Posterior vena cava (tissue), 2 donors: ENCODE data around the gene CIAO1. TPM values are rescaled to one million over a fixed set of nuclear protein-coding genes. Genes with fewer than 3 reads are reported as not detected.
"Not testable (repeated sequence)": the region's sequence is repeated elsewhere in the genome, so short reads cannot be mapped to it uniquely, and the experiment has no call there.

ENCODE experiments used
- DNase-seq: peaks from one replicate; pipeline ENCODE4 v3.0.0-alpha.2; 2020; ENCODE audit warnings: low spot score
- intact Hi-C, 2 donors: fragments of 100-400 bp; cut with DNase I; formaldehyde crosslinking; loops; one replicate each; pipeline versions ENCODE4 v1.14.1 to v1.14.2; 2022 to 2023
- total RNA-seq, 2 donors: library from RNA; stranded (reverse); fragmentation: NEBNext Ultra II Directional; extraction: Animal tissue kit (Norgen Biotek cat#: 25700); gene quantifications; one replicate each; pipeline ENCODE4 v1.2.1, GENCODE V29; 2021
- donor health status: DM: yes; HTN: yes; CAD: no.
- donor health status: DM: yes; HTN: yes; CAD: no.

The CIAO1 gene
- total RNA-seq, 2 donors from 2014 or later: 41.9 to 46.4 TPM

GRCh38 chr2:96247009-96247408, 19.0 kb upstream of the CIAO1 start:
- no peak for DNase-seq
- intact Hi-C loops: no loop called here

GRCh38 chr2:96247896-96248295, 18.1 kb upstream of the CIAO1 start:
- intact Hi-C loops: no loop called here
- DNase-seq: no peak

GRCh38 chr2:96248624-96249023, 17.4 kb upstream of the CIAO1 start:
- no peak for DNase-seq
- intact Hi-C loops: no loop called here

- no peak for DNase-seq
- intact Hi-C loops: loop anchor here in 1 of 2 donors (5.0 kb wide), 1 partner anchor 42 kb away; the partner anchor contains the start of gene STARD7
Measured at GRCh38 chr2:96249654-96250053, 16.4 kb upstream of the CIAO1 start.

GRCh38 chr2:96250188-96250587, 15.8 kb upstream of the CIAO1 start:
- DNase-seq: no peak
- intact Hi-C loops: loop anchor here in 1 of 2 donors (5.0 kb wide), 1 partner anchor 43 kb away; the partner anchor contains the start of gene STARD7

GRCh38 chr2:96251721-96252292, 14.2 kb upstream of the CIAO1 start:
- intact Hi-C loops: loop anchor here (1.0 to 5.0 kb wide), 2 partner anchors 16 to 45 kb away; partner anchors contain the start of gene STARD7 (in 1 of the 2)

GRCh38 chr2:96252526-96252925, 13.5 kb upstream of the CIAO1 start:
- no peak for DNase-seq
- intact Hi-C loops: loop anchor here in 1 of 2 donors (5.0 kb wide), 1 partner anchor 45 kb away; the partner anchor contains the start of gene STARD7

More at GRCh38 chr2:96251721-96252292, 14.2 kb upstream of the CIAO1 start:
- DNase-seq: peak; percentile 92

GRCh38 chr2:96253006-96253405, 13.0 kb upstream of the CIAO1 start:
- DNase-seq: no peak
- intact Hi-C loops: loop anchor here in 1 of 2 donors (5.0 kb wide), 1 partner anchor 46 kb away; the partner anchor contains the start of gene STARD7

GRCh38 chr2:96254571-96254970, 11.5 kb upstream of the CIAO1 start:
- intact Hi-C loops: loop anchor here in 1 of 2 donors (5.0 kb wide), 1 partner anchor 47 kb away; the partner anchor contains the start of gene STARD7
- no peak for DNase-seq

- intact Hi-C loops: no loop called here
- DNase-seq: no peak
Measured at GRCh38 chr2:96256611-96257113, 9.4 kb upstream of the CIAO1 start.

- intact Hi-C loops: not testable (repeated sequence)
Measured at GRCh38 chr2:96257744-96258143, 8.3 kb upstream of the CIAO1 start.

GRCh38 chr2:96258166-96259022, 7.6 kb upstream of the CIAO1 start:
- intact Hi-C loops: no loop called here
- DNase-seq: no peak

More at GRCh38 chr2:96257744-96258143, 8.3 kb upstream of the CIAO1 start:
- DNase-seq: not testable (repeated sequence)

- intact Hi-C loops: no loop called here
- no peak for DNase-seq
Measured at GRCh38 chr2:96259497-96259921, 6.5 kb upstream of the CIAO1 start.

GRCh38 chr2:96260387-96261260, 5.4 kb upstream of the CIAO1 start:
- no peak for DNase-seq
- intact Hi-C loops: loop anchor here in 1 of 2 donors (10.0 kb wide), 1 partner anchor 56 kb away; the partner anchor contains the start of gene STARD7

- intact Hi-C loops: loop anchor here in 1 of 2 donors (10.0 kb wide), 1 partner anchor 57 kb away; the partner anchor contains the start of gene STARD7
- DNase-seq: no peak
Measured at GRCh38 chr2:96261328-96262003, 4.6 kb upstream of the CIAO1 start.

- intact Hi-C loops: loop anchor here in 1 of 2 donors (10.0 kb wide), 1 partner anchor 58 kb away; the partner anchor contains the start of gene STARD7
Measured at GRCh38 chr2:96262306-96262705, 3.7 kb upstream of the CIAO1 start.

GRCh38 chr2:96264086-96264485, 1.9 kb upstream of the CIAO1 start:
- DNase-seq: no peak
- intact Hi-C loops: loop anchor here in 1 of 2 donors (10.0 kb wide), 1 partner anchor 59 kb away; the partner anchor contains the start of gene STARD7

More at GRCh38 chr2:96262306-96262705, 3.7 kb upstream of the CIAO1 start:
- no peak for DNase-seq
